ENCODE data around the gene DHRS12.

The DHRS12 gene

DNA sequence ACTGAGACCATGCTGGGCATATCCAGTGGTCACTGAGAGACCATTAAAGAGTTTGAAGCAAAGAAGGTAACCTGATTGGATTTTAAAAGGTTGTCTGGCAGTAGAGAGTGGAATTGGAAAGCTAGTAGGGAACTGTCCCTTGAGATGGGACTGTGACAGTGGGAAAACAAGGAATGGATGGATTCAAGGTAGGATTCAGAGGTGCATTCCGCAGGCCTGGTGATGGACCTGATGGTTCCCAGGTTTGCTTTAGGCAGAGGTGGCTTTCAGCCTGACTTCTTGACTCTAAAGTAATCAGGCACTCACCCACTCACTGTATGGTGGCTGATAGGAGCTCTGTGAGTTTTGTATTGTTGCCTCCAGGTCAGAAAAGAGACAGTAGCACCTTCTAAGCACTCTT lies 73.0 kb downstream of the DHRS12 start:
- no peak for DNase-seq (ENCODE audit: low read depth)
- TF ChIP-seq, protein P1, sequence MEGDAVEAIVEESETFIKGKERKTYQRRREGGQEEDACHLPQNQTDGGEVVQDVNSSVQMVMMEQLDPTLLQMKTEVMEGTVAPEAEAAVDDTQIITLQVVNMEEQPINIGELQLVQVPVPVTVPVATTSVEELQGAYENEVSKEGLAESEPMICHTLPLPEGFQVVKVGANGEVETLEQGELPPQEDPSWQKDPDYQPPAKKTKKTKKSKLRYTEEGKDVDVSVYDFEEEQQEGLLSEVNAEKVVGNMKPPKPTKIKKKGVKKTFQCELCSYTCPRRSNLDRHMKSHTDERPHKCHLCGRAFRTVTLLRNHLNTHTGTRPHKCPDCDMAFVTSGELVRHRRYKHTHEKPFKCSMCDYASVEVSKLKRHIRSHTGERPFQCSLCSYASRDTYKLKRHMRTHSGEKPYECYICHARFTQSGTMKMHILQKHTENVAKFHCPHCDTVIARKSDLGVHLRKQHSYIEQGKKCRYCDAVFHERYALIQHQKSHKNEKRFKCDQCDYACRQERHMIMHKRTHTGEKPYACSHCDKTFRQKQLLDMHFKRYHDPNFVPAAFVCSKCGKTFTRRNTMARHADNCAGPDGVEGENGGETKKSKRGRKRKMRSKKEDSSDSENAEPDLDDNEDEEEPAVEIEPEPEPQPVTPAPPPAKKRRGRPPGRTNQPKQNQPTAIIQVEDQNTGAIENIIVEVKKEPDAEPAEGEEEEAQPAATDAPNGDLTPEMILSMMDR (conservative IDR thresholded peaks at IDR 0.05; ENCODE audit: low read depth, low read length) = no peak
- H3K4me3 ChIP-seq (ENCODE audit: low read length) = no peak overlapping the region

DNA sequence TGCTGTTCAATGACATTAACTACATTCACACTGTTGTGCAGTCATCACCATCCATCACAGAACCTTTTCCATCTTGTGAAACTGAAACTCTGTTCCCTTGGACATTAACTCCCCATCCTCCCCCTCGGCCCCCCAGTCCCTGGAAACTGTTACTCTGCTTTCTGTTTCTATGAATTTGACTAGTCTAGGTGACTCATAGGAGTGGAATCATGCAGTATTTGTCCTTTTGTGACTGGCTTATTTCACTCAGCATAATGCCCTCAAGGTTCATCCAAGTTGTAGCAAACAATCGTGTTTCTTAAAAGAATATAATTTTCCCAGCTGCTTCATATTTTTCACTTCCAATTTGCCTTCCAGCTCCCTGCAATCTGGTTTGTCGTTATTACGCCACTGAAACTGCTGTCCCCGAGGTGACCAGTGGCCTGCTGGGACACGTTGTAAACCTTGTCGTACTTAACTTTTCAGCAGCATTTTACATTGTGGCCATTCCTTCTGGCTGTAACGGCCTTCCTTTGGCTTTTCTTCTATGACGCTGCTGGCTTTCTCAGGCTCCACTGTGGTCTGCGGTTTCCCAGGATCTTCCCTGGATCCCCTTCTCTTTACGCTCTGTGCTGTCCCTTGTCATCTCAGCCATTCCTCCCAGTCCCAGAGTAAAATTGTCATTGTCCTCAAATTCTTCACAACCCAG lies 74.0 kb downstream of the DHRS12 start:
- TF ChIP-seq, protein P1 (conservative IDR thresholded peaks at IDR 0.05; ENCODE audit: low read depth, low read length) = no peak
- no peak for DNase-seq (ENCODE audit: low read depth)
- no peak overlapping the region for H3K4me3 ChIP-seq (ENCODE audit: low read length)

DNA sequence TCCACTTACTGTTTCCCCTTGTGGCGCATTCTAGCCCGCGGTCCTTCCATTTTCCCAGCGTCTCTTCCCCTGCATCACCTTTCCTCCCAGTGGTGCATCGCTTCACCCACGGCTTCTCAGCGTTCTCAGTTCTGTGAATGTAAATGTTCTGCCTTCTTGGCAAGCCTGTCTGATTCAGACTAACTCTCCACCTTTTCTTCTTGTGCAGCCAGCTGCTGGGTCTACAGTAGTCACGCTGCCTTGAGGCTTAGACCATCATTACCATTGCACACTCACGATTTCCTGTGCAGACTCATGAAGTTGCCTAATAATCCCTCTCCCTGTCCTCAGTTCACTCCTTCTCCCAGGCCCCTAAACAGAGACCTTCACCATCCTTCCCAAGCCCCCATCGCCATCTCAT lies 75.0 kb downstream of the DHRS12 start:
- no peak overlapping the region for H3K4me3 ChIP-seq (ENCODE audit: low read length)
- TF ChIP-seq, protein P1 (conservative IDR thresholded peaks at IDR 0.05; ENCODE audit: low read depth, low read length) = no peak
- DNase-seq (ENCODE audit: low read depth) = no peak

DNA sequence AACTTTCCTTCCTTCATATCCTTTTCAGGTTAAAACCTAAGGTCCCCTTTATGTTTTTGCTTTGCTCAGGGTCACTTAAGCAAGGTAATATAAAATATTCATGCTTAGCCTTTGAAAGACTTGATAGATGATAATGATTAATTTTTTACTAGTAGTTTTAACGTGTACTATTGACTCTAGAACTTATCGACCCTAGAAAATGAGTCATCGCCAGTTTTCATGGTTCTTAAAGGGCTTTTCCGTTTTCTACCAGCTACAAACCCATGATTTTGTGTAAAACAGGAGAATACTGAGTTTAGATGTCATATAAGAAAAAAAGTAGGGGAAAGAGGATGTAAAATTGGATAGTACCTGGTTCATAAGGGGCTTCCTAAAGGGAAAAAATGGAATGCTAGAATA lies 75.7 kb downstream of the DHRS12 start:
- DNase-seq (ENCODE audit: low read depth) = no peak
- H3K4me3 ChIP-seq (ENCODE audit: low read length) = no peak overlapping the region
- TF ChIP-seq, protein P1 (conservative IDR thresholded peaks at IDR 0.05; ENCODE audit: low read depth, low read length) = no peak

DNA sequence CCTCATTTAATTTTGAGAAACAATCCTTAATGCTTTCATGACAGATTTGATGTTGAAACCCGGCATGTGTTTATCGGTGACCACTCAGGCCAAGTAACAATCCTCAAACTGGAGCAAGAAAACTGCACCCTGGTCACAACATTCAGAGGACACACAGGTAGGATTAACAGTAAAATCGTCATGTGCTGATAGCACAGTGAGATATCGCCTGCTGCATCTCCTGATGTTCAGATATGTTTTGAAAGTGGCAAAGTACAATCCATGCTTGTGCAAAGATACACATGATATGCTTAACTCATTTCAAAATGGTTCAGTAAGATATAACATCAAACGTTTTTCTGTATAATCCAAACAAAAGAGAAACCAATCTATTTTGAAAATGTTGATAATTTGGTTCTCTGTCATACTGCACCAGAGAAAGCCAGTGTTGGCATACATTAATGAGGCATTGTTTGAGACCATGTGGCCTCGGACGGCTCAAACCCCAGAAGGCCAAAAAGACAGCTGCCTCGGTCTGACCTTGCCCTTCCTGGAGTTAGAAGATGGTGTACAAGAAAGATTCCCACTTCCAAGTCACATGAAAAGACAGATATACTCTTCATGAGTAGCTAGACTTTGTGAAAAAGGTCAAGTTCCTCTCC lies 76.2 kb downstream of the DHRS12 start:
- no peak for DNase-seq (ENCODE audit: low read depth)
- H3K4me3 ChIP-seq (ENCODE audit: low read length) = no peak overlapping the region
- TF ChIP-seq, protein P1 (conservative IDR thresholded peaks at IDR 0.05; ENCODE audit: low read depth, low read length) = no peak

- H3K4me3 ChIP-seq (ENCODE audit: low read length) = no peak overlapping the region
- DNase-seq (ENCODE audit: low read depth) = peak; percentile 46
- TF ChIP-seq, protein P1 (conservative IDR thresholded peaks at IDR 0.05; ENCODE audit: low read depth, low read length) = no peak
Measured at GRCh38 chr13:51726446-51727193, 77.3 kb downstream of the DHRS12 start.

Data from retinal pigment epithelial cell (primary cell).